ENCODE results near the gene KRTAP22-1.

KRTAP22-1 gene

GRCh38 chr21:30600787-30601186, at the start of gene KRTAP22-1:
Gene KRTAP22-1 (plus strand): TSS chr21:30601087.
- H3K36me3 Mint-ChIP-seq (ENCODE audit: low read depth) = no peaks in the 10 kb centered on the region
- no peaks in the 10 kb centered on the region for H3K4me1 Mint-ChIP-seq (ENCODE audit: low read depth)
- no peak for DNase-seq
- H3K27ac Mint-ChIP-seq = no peak within 1 kb of the TSS
- peaks cover 6% of the 10 kb centered on the region for H3K9me3 Mint-ChIP-seq
- no peaks in the 10 kb centered on the region for H3K27me3 Mint-ChIP-seq
- H3K4me3 Mint-ChIP-seq = no peak within 1 kb of the TSS

- no peak overlapping the region for H3K4me3 Mint-ChIP-seq
- H3K27me3 Mint-ChIP-seq = no peaks in the 10 kb centered on the region
- no peak for DNase-seq
- H3K36me3 Mint-ChIP-seq (ENCODE audit: low read depth) = no peaks in the 10 kb centered on the region
- H3K9me3 Mint-ChIP-seq = peaks cover 12% of the 10 kb centered on the region
- no peaks in the 10 kb centered on the region for H3K4me1 Mint-ChIP-seq (ENCODE audit: low read depth)
- no peak overlapping the region for H3K27ac Mint-ChIP-seq
These were observed 48.1 kb upstream of the KRTAP22-1 start for GRCh38 chr21:30552782-30553181.

- Mint-ChIP-seq H3K36me3 (ENCODE audit: low read depth) (no peaks in the 10 kb centered on the region), H3K9me3 (peaks cover 8% of the 10 kb centered on the region), H3K4me3 (no peak overlapping the region), H3K4me1 (ENCODE audit: low read depth) (no peaks in the 10 kb centered on the region), H3K27ac (no peak overlapping the region), H3K27me3 (no peaks in the 10 kb centered on the region)
- no peak for DNase-seq
These were observed 45.8 kb upstream of the KRTAP22-1 start for GRCh38 chr21:30555095-30555494.

- no peak for DNase-seq
- no peaks in the 10 kb centered on the region for H3K9me3 Mint-ChIP-seq
- no peaks in the 10 kb centered on the region for H3K36me3 Mint-ChIP-seq (ENCODE audit: low read depth)
- H3K27ac Mint-ChIP-seq = no peak within 1 kb of the TSS
- no peak within 1 kb of the TSS for H3K4me3 Mint-ChIP-seq
- H3K4me1 Mint-ChIP-seq (ENCODE audit: low read depth) = no peaks in the 10 kb centered on the region
- no peaks in the 10 kb centered on the region for H3K27me3 Mint-ChIP-seq
These were observed 39.5 kb upstream of the KRTAP22-1 start, which contains the start of gene KRTAP19-7 for GRCh38 chr21:30561264-30561895. Gene KRTAP19-7 (minus strand): TSS chr21:30561314. CDS start chr21:30561289, 25 bp downstream.

- no peaks in the 10 kb centered on the region for H3K4me1 Mint-ChIP-seq (ENCODE audit: low read depth)
These were observed 38.9 kb upstream of the KRTAP22-1 start for GRCh38 chr21:30561957-30562356.

GRCh38 chr21:30563072-30563471, 37.8 kb upstream of the KRTAP22-1 start:
- Mint-ChIP-seq H3K4me1 (ENCODE audit: low read depth) (no peaks in the 10 kb centered on the region), H3K36me3 (ENCODE audit: low read depth) (no peaks in the 10 kb centered on the region), H3K9me3 (no peaks in the 10 kb centered on the region), H3K4me3 (no peak overlapping the region), H3K27ac (no peak overlapping the region), H3K27me3 (no peaks in the 10 kb centered on the region)
- DNase-seq = no peak

More at GRCh38 chr21:30561957-30562356, 38.9 kb upstream of the KRTAP22-1 start:
- H3K27ac Mint-ChIP-seq = no peak overlapping the region
- no peak overlapping the region for H3K4me3 Mint-ChIP-seq
- no peaks in the 10 kb centered on the region for H3K9me3 Mint-ChIP-seq
- DNase-seq = no peak
- H3K36me3 Mint-ChIP-seq (ENCODE audit: low read depth) = no peaks in the 10 kb centered on the region
- no peaks in the 10 kb centered on the region for H3K27me3 Mint-ChIP-seq

GRCh38 chr21:30563630-30564029, 37.3 kb upstream of the KRTAP22-1 start:
- H3K4me3 Mint-ChIP-seq = no peak overlapping the region
- DNase-seq = no peak
- H3K4me1 Mint-ChIP-seq (ENCODE audit: low read depth) = no peaks in the 10 kb centered on the region
- no peaks in the 10 kb centered on the region for H3K36me3 Mint-ChIP-seq (ENCODE audit: low read depth)
- no peaks in the 10 kb centered on the region for H3K27me3 Mint-ChIP-seq
- H3K27ac Mint-ChIP-seq = no peak overlapping the region
- H3K9me3 Mint-ChIP-seq = no peaks in the 10 kb centered on the region

GRCh38 chr21:30567617-30568016, 33.3 kb upstream of the KRTAP22-1 start:
- Mint-ChIP-seq H3K36me3 (ENCODE audit: low read depth) (no peaks in the 10 kb centered on the region), H3K4me1 (ENCODE audit: low read depth) (no peaks in the 10 kb centered on the region), H3K4me3 (no peak overlapping the region), H3K27ac (no peak overlapping the region), H3K27me3 (no peaks in the 10 kb centered on the region), H3K9me3 (no peaks in the 10 kb centered on the region)
- DNase-seq = no peak

GRCh38 chr21:30577766-30578165, 23.1 kb upstream of the KRTAP22-1 start:
- no peaks in the 10 kb centered on the region for H3K9me3 Mint-ChIP-seq
- no peaks in the 10 kb centered on the region for H3K4me1 Mint-ChIP-seq (ENCODE audit: low read depth)
- H3K36me3 Mint-ChIP-seq (ENCODE audit: low read depth) = no peaks in the 10 kb centered on the region
- H3K4me3 Mint-ChIP-seq = no peak overlapping the region
- DNase-seq = no peak
- no peaks in the 10 kb centered on the region for H3K27me3 Mint-ChIP-seq
- H3K27ac Mint-ChIP-seq = no peak overlapping the region

- no peak overlapping the region for H3K4me3 Mint-ChIP-seq
- H3K4me1 Mint-ChIP-seq (ENCODE audit: low read depth) = no peaks in the 10 kb centered on the region
- no peaks in the 10 kb centered on the region for H3K9me3 Mint-ChIP-seq
- no peak overlapping the region for H3K27ac Mint-ChIP-seq
- DNase-seq = no peak
- H3K27me3 Mint-ChIP-seq = no peaks in the 10 kb centered on the region
- H3K36me3 Mint-ChIP-seq (ENCODE audit: low read depth) = no peaks in the 10 kb centered on the region
These were observed 21.5 kb upstream of the KRTAP22-1 start for GRCh38 chr21:30579346-30579745.

GRCh38 chr21:30580132-30580531, 20.8 kb upstream of the KRTAP22-1 start:
- no peak overlapping the region for H3K4me3 Mint-ChIP-seq
- no peaks in the 10 kb centered on the region for H3K9me3 Mint-ChIP-seq
- no peaks in the 10 kb centered on the region for H3K36me3 Mint-ChIP-seq (ENCODE audit: low read depth)
- H3K4me1 Mint-ChIP-seq (ENCODE audit: low read depth) = no peaks in the 10 kb centered on the region
- DNase-seq = no peak
- H3K27me3 Mint-ChIP-seq = no peaks in the 10 kb centered on the region
- H3K27ac Mint-ChIP-seq = no peak overlapping the region

GRCh38 chr21:30582870-30583269, 18.0 kb upstream of the KRTAP22-1 start:
- Mint-ChIP-seq H3K9me3 (no peaks in the 10 kb centered on the region), H3K27me3 (no peaks in the 10 kb centered on the region), H3K36me3 (ENCODE audit: low read depth) (no peaks in the 10 kb centered on the region), H3K27ac (no peak overlapping the region), H3K4me1 (ENCODE audit: low read depth) (no peaks in the 10 kb centered on the region), H3K4me3 (no peak overlapping the region)
- DNase-seq = no peak

GRCh38 chr21:30590297-30590696, 10.6 kb upstream of the KRTAP22-1 start, which contains the start of gene KRTAP22-2:
Gene KRTAP22-2 (minus strand): TSS chr21:30590397.
- H3K9me3 Mint-ChIP-seq = no peaks in the 10 kb centered on the region
- peaks cover 2% of the 10 kb centered on the region for H3K4me1 Mint-ChIP-seq (ENCODE audit: low read depth)
- DNase-seq = no peak
- no peaks in the 10 kb centered on the region for H3K27me3 Mint-ChIP-seq
- no peak within 1 kb of the TSS for H3K4me3 Mint-ChIP-seq
- no peaks in the 10 kb centered on the region for H3K36me3 Mint-ChIP-seq (ENCODE audit: low read depth)
- no peak within 1 kb of the TSS for H3K27ac Mint-ChIP-seq

GRCh38 chr21:30592140-30592539, 8.7 kb upstream of the KRTAP22-1 start, which contains the start of gene KRTAP6-3:
Gene KRTAP6-3 (plus strand): TSS chr21:30592440. CDS start chr21:30592446, 6 bp downstream.
- DNase-seq = no peak
- peaks cover 2% of the 10 kb centered on the region for H3K4me1 Mint-ChIP-seq (ENCODE audit: low read depth)
- H3K27ac Mint-ChIP-seq = no peak within 1 kb of the TSS
- H3K9me3 Mint-ChIP-seq = no peaks in the 10 kb centered on the region
- no peaks in the 10 kb centered on the region for H3K27me3 Mint-ChIP-seq
- H3K4me3 Mint-ChIP-seq = no peak within 1 kb of the TSS
- no peaks in the 10 kb centered on the region for H3K36me3 Mint-ChIP-seq (ENCODE audit: low read depth)

- Mint-ChIP-seq H3K9me3 (peaks cover 6% of the 10 kb centered on the region), H3K4me3 (no peak within 1 kb of the TSS), H3K36me3 (ENCODE audit: low read depth) (no peaks in the 10 kb centered on the region), H3K27me3 (no peaks in the 10 kb centered on the region), H3K27ac (no peak within 1 kb of the TSS), H3K4me1 (ENCODE audit: low read depth) (no peaks in the 10 kb centered on the region)
- DNase-seq = no peak
These were observed 2.1 kb upstream of the KRTAP22-1 start, which contains the start of gene KRTAP6-2 for GRCh38 chr21:30598802-30599201. Gene KRTAP6-2 (minus strand): TSS chr21:30598902. CDS start chr21:30598874, 28 bp downstream.
